GM21737 (cell line): ENCODE results near the gene SPINT1.

Experiments
- ATAC-seq: cut with Tn5 transposase; IDR thresholded peaks from one replicate; pipeline ENCODE4 v1.9.1; 2021; ENCODE audit warnings: mild to moderate bottlenecking, moderate library complexity; ENCODE audit not compliant: unreplicated experiment

Gene SPINT1

DNA sequence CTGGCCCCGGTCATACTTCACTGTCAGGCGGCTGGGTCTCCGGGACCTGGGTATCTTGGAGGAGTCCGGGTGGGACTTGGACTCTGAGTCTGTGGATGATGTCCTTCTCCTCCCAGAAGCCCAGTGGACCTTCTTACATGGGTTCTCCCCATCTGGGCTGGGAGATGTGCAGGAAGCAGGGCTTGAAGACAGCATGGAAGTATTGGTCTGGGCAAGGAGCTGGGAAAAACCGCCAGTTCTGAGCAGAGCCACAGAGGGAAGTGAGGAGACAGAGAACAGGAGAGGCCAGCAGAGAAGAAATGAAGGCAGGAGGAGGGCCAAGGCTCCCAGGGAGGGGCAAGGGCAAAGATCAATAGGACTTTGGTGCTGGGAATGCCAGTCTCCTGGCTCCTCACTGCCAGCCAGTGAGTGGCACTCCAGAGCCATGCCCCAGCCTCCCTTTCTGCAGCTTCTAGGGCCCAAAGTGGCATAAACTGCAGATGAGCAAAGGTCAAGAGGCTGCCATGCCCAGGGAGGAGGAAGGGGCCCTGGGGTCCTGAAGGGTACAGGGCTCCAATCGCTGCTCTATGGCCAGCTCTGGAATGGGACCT, 15.3 kb upstream of the SPINT1 start, which contains the start of gene PPP1R14D:
Gene PPP1R14D (minus strand): TSS at position 262 of the 590 bp plus-strand sequence. CDS start 67 bp downstream, at position 195.
- no peak for ATAC-seq

DNA sequence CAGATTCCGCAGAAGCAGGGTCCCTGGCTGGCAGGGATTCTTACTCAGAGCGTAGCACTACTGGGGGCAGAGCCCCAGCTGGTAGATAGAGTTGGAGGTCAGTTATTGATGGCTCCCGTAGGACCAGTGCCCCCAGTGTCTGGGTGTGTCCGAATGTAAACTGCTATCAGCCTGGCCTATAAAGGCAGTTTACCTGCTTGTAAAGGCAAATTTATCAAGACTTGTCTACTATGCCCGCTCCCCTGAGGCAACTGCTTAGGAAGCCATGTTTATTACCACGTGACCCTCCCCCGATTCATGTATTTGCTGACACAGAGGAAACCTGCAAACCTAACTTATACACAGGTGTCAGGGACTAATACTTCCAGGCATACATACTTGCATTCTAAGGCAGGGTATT, 14.7 kb upstream of the SPINT1 start:
- ATAC-seq: no peak

DNA sequence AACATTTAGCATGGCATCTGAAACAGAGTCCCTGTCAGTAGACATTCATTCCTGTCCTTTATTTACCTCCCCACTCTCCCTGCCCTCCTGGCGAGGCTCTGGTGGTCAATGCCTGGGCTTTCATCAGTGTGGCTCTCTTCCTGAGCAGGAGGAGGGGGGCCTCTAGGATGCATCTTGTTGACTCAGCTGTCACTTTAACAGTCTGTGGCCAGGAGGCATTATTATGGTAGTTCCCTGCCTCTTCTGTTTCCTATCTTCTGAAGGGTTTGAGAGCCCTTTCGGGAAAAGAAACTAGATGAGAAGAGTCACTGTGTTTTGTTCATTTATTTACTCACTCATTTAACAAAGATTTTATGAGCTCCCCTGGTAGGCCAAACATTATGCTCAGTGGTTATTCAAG, 13.0 kb upstream of the SPINT1 start:
- no peak for ATAC-seq

DNA sequence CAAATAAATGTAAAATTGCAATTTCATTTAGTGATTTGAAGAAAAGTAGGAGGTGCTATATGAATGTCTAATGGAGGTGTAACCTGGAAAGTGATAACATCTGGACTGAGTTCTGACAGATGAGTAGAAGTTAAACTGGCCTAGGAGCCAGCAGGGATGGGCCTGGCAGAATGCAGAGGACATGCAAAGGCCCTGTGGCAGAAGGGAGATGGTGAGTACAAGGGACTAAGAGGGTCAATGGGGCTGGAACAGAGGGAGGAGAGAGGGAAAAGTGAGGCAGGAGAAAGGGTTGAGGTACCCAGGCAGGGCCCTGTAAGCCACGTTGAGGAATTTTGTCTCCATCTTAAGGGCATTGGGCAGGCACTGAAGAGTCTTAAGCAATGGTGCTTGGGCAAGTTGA, 12.0 kb upstream of the SPINT1 start:
- ATAC-seq: no peak

DNA sequence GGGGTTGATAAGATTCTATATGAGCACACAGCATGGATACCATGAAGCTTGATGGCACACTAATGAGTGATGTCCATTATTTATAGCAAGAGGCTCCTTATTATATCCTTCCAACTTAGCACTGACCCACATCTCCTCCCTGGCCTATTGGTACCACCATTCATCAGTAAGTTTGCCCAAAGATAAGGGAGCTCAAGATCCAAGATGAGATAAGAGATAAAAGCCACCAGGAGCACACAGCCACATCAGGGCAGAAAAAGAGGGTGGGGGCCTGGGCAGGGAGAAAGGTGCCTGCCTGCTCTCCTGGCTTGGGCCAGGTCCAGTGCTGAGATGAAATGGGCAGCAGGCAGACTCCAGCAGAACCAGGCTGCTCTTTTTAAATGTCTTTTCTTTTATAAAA, 10.9 kb upstream of the SPINT1 start:
- ATAC-seq: no peak

DNA sequence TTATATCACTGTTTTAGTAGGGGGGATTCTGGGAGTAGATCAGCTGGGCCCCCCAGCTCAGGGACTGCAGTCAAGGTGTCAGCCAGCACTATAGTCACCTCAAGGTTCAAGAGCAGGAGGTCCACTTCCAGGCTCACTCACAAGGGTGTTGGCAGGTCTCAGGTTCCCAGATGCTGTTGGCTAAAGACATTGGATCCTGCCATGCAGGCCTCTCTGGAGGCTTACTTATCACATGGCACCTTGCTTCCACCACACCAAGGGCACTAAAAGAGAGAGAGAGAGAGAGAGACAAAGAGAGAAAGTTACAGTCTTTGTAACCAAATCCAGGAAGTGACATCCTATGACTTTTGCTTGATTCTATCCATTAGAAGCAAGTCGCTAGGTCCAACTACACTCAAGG, 7.8 kb upstream of the SPINT1 start:
- no peak for ATAC-seq

DNA sequence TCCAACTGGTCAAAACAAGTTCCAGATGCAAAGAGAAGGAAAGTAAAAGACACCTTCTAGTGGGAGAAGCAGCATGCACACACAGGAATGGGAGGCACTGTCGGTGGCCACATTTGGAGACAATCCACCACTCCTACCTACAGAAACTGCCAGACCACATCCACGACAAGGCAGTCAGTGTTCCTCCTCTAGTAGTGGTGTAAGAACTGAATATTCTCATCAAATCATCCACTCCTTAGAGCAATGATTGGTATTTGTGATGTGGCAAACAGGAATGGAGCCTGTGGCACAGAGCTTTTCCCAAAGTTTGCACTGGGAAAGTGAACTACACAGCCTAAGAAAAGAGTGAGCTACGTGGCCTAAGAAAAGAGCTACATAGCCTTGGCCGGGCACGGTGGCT, 5.1 kb upstream of the SPINT1 start:
- no peak for ATAC-seq

DNA sequence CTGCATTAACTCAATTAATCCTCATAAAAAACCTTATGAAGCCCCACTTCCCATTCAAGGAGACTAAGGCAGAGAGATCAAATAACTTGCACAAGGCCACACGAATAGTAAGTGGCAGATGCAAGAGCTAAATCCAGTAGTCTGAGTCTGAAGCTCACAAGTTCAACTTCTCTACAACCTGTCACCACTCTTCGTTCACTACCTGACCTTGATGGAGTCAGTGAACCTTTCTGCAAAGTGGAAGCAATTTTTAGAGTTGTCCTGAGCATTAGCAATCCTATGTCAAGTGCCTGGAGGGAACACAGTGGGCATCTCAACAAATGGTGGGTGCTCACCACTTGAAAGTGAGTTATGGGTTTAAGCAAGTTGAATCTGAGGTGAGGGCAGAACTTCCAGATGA, 2.1 kb upstream of the SPINT1 start:
- ATAC-seq: no peak

DNA sequence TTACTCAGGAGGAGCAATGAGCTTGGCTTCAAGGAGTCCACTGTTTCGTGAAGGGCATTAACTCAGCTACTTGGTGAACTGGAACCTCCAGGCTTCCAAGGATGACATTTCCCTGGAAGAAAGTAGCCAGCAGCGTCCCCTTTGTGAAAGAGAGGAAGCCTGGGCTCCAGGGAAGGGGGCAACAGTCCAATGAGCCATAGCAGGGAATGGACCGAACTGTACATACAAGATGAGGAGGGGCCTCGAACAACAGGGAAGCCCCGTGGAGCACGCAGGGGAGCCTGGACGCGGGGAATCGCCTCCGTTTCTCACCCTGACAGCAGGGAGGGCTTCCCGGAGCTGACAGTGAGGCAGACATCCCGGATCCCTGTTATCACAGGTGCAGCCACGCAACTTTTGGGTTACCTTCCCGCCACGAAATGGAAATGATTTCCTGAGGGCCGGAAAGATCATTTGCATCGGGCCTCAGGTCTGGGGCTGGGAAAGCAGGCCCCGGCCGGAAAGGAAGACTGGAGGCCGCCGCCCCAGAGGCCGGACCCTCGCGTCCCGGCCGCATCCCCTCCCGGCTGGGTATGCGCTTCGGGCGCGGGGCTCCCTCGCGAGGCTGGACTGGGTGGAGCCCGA, 475 bp upstream of the SPINT1 start:
- ATAC-seq: no peak

DNA sequence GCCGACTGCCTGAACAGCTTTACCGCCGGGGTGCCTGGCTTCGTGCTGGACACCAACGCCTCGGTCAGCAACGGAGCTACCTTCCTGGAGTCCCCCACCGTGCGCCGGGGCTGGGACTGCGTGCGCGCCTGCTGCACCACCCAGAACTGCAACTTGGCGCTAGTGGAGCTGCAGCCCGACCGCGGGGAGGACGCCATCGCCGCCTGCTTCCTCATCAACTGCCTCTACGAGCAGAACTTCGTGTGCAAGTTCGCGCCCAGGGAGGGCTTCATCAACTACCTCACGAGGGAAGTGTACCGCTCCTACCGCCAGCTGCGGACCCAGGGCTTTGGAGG, 815 bp downstream of the SPINT1 start:
- no peak for ATAC-seq

DNA sequence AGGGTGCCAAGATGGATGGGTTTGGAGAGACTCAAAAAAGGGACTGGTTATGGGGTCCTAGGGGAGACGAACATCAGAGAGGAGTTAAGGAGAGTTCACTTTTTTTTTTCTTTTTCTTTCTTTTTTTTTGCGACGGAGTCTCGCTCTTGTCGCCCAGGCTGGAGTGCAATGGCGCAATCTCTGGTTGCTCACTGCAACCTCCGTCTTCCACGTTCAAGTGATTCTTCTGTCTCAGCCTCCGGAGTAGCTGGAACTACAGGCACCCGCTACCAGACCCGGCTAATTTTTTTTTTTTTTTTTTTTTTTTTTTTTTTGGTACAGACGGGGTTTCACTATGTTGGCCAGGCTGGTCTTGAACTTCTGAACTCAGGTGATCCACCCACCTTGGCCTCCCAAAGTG, 1.2 kb downstream of the SPINT1 start:
- no peak for ATAC-seq

DNA sequence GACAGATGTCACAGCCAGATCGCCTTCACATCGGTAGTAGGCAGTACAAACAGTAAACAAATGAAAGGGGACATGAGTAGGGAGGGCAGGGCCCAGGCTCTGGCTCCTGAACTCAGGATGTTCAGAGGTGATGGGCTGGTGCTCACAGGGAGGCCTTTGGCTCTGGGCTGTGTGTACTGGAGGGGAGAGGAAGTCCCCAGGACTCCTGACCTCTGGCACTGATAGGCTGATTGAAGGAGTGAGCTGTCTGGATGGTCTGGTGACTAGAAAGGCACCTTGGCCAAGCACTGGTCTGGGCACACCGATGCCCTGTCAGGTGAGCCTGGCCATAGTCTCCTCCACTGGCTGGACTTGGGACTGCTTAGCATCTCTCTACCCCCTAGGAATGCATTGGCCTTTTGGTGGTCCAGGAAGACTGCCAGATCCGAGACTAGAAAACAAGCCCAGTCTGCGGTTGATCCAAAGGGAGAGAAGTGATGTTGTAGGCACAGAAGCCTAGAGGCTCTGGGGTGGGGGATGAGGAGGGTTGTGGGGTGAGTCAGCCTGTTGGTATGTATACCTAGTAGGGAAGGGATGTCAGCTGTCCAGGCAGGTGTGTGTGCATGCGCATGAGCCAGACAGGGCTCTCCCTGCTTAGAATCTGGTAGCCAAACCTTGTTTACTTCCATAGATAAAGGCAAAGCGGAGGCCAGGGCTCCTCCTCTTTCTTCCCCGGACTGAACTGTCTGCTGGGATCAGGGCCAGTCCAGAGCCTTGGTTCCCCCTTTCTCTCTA, 1.9 kb downstream of the SPINT1 start:
- ATAC-seq: no peak

DNA sequence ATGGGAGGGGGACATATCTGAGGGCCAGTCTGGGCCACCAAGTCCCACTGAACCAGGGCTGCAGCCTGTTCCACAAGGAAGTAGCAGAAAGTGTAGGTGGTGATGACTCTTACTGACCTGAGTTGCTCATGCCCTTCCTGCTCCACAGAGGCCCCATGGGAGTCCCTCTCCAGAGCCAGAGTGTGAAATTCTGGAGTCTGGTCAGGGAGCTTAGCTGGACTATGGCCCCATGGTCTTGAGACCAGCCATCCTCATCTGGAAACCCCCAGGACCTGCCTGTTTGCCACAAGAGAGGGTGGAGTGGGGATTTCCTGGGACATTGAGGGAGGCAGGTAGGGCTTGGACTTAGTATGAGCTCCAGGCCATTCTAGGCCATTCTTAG, 3.0 kb downstream of the SPINT1 start:
- ATAC-seq: no peak

DNA sequence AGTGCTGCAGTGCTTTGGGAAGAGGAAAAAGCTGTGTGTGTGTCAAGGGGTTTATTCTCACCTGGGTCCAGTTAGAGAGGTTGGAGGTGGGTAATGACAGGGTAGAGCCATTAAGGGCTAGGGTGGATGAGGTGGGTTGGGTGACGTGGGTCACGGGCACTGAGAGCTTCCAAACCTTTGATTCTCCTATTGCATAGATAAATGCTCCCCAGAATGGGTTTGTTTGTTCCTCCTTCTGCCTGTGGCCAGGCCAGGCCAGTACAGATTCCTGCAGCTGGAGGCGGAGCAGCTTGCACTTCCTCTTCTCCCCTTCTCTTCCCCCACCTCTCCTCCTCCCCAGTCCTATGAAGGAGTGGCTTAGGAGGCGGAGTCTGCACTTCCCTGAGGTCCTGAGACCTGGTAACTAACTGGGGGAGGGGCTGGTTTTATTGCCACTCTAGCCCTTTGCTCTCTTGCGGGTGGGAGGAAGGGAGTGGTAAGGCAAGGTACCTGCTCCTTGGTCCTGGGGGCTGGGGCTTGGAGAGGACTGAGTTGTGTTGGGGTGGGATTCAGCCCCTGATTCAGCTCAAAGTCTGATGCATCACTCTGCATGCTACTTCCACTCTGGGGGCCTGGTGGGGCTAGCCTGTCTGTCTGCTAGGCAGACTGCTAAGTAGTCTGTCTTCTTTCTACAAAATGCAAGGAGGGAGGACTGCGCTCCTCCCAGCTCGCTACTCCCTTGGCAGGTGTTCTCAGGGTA, 3.5 kb downstream of the SPINT1 start:
- peak; percentile 62 for ATAC-seq

DNA sequence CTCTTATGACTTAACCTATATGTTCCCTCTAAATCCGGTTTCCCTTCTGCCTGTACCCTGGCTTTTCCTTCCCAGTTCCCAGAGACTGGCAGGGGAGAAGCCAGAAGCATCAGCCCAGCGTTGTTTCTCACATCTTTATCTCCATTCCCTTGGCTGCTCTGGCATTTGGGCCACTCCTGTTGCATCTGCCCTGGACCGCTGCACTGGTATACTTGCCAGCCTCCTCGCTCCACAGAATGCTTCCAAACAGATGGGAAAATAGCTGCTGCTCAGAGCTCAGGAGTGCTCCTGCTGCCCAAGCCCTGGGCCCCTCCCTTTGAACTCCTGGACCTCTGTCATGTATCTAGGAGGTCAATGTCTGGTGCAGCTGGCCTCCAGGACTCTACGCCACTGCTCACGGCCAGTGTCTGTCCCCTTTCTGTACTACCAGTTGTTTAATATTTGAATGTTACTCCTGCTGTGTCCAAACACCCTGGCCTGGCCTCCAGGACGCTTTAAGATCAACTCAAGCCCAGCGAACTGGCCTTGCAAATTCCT, 6.8 kb downstream of the SPINT1 start:
- ATAC-seq: no peak

DNA sequence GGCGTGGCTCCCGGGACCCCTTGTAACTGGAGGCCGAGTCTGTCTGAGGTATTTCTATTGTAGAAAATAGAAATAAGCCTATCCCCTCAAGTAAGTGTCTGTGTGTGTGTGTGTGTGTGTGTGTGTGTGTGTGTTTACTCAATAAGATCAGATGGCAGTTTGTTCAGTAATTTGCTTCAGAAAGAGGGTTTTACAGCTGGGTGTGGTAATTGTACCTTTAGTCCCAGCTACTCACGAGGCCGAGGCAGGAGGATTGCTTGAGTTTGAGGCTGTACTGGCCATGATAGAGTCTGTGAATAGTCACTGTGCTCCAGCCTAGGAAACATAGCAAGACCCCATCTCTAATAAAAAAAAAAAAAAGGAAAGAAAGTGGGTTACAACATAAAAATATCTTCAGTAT, 8.7 kb downstream of the SPINT1 start:
- no peak for ATAC-seq

DNA sequence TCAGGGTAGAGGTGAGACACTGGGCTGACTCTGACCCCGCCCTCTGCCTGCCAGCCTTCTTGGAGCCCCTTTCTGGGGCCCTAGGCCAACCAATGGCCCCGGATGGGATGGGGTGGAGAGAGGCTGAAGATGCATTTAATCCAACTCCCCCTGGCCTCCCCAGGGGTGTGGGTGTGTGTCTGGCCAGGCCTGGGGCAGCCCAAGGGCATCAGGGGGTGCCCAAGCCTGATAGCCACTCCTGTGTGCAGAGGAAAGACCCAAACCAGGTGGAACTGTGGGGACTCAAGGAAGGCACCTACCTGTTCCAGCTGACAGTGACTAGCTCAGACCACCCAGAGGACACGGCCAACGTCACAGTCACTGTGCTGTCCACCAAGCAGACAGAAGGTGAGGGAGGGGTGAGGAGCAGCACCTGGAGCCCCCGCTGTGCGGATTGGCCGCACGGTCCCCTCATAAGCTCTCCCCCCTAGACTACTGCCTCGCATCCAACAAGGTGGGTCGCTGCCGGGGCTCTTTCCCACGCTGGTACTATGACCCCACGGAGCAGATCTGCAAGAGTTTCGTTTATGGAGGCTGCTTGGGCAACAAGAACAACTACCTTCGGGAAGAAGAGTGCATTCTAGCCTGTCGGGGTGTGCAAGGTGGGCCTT, 9.5 kb downstream of the SPINT1 start:
- ATAC-seq: no peak

DNA sequence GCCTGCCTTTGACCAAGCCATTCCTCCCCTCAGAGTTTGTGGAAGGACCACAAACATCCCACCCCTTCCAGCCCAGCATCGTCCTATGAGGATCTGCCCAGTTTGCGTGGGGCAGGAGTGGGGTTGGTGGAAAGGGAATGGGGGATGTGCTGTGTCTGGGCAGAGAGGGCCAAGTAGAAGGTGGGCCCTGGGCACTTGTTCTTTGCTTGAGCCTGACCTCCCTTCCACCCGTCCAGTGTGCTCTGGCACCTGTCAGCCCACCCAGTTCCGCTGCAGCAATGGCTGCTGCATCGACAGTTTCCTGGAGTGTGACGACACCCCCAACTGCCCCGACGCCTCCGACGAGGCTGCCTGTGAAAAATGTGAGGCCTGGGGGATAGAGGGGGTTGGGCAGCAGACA, 10.3 kb downstream of the SPINT1 start:
- no peak for ATAC-seq

DNA sequence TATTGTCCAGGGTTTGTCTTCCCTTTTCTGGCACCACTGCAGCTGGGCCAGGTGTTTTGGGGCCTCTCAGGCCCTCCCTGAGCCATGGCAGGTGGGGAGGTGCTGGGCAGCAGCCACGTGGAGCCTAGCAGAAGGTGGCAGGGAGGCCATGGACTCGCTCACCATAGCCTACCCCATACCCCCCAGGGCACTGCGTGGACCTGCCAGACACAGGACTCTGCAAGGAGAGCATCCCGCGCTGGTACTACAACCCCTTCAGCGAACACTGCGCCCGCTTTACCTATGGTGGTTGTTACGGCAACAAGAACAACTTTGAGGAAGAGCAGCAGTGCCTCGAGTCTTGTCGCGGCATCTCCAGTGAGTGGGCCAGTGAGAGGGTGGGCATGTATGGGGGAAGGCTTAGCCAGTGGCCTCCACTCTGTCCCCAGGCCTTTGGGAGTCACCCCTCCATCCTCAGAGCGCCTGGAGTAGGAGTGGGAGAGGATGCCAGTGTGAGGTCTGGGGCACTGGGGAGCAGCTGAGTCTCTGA, 11.9 kb downstream of the SPINT1 start:
- ATAC-seq: no peak

DNA sequence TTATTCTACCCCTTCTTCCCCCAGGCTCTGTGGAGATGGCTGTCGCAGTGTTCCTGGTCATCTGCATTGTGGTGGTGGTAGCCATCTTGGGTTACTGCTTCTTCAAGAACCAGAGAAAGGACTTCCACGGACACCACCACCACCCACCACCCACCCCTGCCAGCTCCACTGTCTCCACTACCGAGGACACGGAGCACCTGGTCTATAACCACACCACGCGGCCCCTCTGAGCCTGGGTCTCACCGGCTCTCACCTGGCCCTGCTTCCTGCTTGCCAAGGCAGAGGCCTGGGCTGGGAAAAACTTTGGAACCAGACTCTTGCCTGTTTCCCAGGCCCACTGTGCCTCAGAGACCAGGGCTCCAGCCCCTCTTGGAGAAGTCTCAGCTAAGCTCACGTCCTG, 12.9 kb downstream of the SPINT1 start:
- ATAC-seq: no peak
